ENCODE measurements around the gene FOXB2.
A peak's percentile ranks its signal among the peaks of the same experiment; 100 is the strongest.
"Not testable (repeated sequence)": the region's sequence is repeated elsewhere in the genome, so short reads cannot be mapped to it uniquely, and the experiment has no call there.

The FOXB2 gene

DNA sequence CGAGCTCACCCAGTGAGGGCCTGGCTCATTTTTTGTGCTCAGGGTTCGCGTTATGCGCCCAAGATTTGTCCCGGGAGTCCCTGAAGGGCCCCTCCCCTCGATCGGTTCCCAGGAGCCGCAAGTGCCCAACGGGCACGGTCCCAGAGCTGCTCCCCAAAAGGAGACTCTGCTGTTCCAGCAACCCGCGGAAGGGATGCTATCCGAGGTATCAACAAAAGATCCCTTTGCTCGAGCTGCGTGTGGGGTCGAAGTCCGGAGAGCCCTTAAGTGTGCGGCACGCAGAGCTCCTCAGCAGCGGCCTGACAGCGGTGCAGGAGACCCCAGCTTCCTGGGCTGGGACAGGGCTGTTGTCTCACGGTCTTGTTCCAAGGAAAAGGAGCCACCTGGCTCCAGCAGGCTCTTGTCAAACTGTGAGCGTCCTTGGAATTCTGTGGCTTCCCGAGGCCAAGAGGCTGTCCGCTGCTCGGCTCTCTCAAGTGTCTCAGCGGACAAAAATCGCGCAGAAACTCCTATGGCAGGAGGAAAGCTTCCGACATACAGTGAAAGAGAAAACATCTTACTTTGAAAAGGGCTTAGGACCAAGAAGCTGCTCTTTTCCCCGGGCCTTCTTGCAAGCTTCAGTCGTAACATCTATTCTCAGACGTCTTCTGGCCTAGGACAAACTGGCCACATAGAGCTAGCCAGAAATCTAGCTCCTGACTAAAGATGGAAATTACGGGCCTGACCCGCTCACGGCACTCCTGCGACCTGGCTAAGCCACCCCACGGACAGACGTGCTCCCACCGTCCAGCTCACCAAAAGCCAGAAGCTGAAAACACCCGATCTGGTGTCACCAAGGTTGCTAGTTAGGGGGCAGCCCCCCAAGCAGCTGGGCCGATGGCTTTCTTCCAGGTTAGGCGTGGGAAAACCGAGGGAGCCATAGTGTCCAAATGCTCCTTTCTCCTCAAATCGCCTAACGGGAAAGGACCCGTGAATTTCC, 2.6 kb upstream of the FOXB2 start:
- peak in 1 of 2 experiments; percentile 28 for DNase-seq

DNA sequence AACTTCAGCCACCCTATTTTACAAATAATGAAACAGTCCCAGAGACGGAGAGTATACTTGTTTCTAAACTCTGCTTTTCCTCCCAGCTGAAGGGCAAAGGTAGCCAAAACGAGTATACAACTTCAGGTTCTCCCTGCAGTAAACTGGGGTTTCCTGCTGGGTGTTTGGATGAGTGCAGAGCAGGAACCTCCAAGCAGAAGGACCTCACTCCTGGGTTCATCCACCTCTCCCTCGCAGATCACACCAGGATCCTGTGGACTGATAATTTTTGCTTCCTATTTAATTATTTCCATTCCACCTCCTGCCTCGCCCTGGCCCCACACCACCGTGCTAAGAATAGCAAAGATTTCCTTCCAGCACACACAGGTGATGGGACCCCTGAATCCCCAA, 2.0 kb upstream of the FOXB2 start:
- DNase-seq = no peak

DNA sequence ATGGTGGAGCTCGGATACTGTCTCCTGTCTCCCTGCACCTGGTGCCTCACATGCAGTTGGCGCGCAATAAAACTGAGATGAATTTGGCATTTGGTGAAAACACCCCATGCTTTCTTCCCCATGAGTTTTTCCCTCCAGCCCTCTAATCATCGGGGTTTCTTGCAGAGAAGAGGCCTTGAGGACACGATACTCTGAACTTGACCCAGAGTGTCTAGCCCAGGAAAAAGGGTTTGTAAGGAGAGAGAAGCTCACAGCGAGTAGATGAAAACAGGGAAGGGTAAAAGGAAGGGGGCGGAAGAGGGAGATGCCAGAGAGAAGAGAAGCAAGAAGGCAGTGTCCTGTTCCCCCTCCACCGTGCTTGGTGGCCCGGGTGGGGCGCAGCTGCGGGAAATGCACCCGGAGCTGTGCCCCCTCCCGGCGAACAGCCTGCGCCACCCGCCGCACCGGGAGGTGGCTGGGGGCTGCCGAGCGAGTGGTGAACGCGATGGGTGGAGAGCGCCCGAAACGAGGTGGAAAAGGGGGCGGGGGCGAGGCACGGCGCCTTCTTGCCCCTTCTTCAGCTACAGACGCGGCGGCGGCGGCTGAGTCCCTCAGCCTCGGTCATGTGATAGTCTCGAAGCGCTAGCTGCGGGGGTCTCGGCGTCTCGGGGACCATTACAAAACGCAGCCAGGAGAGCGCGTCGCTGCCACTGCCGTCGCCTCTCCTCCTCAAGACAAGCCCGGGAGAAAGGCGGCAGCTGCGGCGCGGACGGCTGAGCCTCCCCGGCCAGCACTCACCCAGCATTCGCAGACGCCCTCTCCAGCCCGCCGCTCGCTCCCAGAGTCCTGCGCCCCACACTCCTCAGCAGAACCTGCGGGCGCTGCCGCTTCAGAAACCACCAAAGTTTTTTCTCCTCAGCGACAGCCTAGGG, 1.1 kb upstream of the FOXB2 start:
- DNase-seq = peak in 1 of 2 experiments; percentile 17

DNA sequence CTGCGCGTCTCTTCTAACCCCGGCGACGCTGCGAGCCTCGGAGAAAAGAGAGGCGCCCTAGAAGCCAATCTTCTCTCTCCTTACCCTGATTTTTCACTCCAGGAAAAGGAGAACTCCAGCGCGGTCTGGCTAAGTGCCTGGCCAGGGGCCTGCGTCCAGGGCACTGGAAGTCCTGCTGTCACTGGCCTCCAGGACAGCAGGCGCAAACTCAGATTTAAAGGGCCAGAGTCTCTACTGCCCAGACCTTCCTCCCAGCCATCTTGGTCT, 553 bp upstream of the FOXB2 start:
- no peak for DNase-seq

DNA sequence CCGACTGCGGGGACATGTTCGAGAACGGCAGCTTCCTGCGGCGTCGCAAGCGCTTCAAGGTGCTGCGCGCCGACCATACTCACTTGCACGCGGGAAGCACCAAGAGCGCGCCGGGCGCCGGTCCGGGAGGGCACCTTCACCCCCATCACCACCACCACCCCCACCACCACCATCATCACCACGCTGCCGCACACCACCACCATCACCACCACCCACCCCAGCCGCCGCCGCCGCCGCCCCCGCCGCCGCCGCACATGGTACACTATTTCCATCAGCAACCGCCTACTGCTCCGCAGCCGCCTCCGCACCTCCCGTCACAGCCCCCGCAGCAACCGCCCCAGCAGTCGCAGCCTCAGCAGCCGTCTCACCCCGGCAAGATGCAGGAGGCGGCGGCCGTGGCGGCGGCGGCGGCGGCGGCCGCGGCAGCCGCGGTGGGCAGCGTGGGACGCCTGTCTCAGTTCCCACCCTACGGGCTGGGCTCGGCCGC, 514 bp downstream of the FOXB2 start:
- DNase-seq = no peak

DNA sequence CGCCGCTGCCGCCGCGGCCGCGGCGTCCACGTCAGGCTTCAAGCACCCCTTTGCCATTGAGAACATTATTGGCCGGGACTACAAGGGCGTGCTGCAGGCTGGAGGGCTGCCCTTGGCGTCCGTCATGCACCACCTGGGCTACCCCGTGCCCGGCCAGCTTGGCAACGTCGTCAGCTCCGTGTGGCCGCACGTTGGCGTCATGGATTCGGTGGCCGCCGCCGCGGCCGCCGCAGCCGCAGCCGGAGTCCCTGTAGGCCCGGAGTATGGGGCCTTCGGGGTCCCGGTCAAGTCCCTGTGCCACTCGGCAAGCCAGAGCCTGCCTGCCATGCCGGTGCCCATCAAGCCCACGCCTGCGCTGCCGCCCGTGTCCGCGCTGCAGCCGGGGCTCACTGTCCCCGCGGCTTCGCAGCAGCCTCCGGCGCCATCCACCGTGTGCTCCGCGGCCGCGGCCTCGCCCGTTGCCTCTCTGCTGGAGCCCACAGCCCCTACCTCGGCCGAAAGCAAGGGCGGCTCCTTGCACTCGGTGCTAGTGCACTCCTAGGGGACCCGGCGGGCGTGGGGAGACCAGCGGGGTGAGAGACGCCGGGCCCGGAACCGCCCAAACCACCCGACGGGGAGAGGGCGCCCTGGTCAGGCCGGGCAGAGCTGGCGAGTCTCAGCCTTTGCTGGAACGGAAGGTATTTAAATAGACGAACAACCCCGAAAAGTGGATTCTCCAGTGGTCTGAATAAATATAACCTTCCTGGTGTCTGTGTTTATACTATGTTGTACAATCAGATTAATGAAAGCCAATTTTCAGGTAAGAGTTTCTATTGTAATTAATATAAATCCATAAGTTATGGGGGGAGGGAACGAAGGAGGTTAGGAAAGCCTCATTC, 1.2 kb downstream of the FOXB2 start:
- peak in 1 of 2 experiments; percentile 2 for DNase-seq

DNA sequence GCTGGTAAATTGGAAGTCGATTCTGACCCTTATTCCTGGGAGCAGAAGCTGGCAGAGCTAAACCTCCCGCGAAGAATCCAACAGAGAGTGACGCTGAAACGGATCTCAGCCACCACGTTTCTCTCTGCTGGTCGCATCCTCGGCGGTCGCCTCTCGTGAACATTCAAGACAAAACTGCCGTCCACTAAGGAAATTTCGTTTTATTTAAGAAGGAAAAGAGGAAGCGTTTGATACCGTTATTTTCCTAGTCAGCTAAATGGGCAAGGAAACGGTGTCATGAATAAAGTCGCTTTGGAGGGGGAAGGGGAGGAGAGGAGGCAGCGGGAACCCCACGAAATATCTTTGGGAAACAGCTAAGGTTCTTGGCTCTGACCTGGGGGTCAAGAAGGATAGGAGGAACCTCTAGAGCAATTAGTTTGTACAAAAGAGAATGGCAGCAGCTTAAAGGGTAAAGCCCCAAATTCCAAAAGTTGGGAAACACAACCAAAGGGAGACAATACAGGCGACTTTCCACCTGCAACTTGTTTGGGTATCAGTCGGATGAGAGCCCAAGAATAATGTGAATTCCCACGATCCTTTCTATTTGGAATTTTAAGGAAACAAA, 1.9 kb downstream of the FOXB2 start:
- DNase-seq = peak in 1 of 2 experiments; percentile 6

DNA sequence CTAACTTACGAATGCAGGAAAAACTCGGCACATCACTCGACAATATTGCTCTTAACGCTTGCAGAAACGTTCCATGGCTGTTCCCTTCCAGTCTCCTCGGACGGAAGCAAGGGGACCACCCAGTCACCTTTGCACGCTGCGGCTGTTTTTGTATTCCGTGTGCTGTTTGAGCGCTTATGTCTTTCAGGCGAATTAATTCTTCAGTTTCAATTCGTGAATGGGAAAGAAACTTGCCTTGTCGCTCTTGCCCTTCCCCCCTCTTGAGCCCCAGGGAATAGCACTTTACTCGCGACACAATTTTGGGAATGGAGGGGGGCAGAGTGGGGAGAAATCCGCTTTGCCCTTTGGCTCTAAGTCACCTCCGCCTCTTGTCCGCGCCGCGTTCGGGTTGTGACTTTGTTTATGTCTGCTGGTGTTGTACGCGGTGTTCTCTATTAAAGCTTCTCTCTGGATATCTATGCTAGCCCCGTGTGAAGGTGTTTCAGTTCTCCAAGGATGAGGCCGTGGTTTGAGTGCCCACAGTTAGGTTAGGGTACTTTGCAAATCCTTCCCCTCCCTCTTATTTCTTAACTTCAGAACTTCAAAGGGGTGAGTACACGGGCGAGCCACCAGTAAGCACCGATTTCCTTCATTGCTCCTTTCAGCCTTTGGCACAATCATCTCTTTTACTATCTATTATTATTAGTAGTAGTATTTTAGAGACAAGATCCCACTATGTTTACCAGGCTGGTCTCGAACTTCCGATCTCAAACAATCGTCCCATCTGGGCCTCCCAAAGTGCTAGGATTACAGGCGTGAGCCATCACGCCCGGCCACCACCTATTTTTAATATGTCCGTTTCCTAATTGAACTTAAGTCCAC, 2.7 kb downstream of the FOXB2 start:
- no peak for DNase-seq

DNA sequence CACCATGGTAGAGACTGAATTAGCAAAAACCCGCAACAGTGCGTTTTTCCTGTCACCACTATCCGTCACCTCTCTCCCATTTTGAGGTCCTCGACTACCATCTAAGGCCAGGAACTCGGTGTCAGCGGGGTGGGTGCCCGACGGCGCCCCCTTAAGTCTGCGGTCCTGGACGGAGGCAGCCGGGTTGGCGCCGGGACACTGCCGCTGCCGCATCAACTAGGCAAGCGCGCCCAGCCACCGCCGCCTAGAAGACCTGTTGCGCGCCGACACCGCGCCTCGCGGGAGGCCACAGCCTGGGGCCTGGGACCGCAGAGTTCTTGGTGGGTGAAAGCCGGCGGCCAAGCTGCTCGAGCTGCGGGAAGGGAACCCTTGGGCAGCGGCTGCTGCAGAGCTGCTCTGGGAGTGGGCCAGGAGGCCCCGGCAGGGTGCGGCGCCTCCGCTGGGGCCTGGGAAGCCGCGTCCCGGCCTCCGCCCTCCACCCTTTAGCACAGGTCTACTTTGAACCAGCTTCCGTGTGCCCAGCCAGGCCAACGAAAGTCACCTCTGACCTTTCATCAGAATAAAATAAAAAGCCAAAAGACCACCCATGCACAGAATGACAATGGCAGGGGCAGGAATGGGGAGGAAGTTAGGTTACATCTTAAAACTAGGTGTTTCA, 3.5 kb downstream of the FOXB2 start:
- no peak for DNase-seq

DNA sequence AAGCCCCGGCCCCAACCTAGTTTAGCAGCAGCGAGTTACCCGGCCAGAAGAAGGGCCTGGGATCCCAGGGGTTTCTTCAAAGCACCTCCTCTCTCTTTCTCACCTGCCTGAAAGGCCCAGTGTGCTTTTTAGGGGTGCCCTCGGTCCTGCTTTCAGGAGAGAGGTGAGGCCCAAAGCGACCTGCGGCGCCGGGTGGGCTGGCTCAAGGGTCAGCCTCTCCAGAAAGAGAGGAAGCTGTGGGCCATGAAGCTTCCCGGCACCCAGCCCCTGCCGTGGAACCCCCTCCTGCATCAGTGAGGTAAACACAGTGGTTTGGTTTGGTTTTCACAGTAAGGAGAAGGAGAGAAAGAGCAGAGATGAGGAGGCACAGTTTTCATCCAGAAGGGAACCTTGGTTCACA, 4.3 kb downstream of the FOXB2 start:
- no peak for DNase-seq

DNA sequence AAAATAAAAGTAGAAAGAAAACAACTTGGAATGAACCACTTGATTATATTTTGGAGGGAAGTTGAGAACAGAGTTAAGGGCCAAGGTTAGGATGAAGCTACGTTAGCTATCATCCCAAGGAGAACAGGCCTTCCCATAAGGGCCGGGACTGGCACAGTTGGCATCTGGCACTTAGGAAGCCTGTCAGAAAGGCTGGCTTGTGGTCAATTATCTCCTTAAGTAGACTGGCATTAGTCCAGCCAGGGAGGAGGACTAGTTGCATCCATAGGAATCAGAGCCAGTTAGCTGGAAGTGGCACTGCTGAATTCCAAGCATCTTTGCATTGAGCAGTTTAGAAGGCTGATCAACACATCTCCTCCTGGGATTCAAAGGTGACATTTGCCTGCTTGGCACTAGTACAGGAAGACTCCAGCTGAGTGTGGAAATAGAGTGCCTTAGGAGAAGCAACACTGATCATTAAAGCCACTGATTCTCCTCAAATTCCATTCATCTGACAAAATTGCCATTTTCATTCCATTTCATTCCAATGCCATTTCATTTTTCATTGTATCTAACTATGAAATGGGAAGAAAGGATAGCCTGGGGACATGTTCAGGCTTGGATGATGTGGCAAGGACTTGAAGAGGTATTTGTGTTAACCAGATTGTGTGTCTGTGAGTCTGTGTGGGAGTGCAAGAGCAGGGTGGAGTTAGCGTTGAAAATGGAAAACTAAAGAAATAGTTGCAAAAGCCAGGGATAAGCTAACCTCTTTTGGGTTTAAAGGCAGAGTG, 5.5 kb downstream of the FOXB2 start:
- DNase-seq = peak in 1 of 2 experiments; percentile 21

DNA sequence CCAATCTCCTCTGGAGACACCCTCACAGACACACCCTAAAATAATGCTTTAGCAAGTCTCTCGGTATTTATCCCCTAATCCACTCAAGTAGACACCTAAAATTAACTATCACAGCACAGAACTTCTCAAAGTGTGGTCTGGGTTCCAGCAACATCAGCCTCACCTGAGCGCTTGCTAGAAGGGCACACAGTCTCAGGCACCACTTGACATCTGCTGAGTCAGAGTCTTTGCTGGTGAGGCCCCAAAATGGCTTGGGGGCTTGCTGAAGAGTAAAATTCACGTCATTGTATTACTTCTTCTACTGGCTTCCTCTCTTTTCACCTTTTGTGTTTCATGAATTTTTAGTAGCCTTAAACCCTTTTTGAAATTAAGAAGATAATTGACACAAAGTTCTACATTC, 9.0 kb downstream of the FOXB2 start:
- DNase-seq = no peak

DNA sequence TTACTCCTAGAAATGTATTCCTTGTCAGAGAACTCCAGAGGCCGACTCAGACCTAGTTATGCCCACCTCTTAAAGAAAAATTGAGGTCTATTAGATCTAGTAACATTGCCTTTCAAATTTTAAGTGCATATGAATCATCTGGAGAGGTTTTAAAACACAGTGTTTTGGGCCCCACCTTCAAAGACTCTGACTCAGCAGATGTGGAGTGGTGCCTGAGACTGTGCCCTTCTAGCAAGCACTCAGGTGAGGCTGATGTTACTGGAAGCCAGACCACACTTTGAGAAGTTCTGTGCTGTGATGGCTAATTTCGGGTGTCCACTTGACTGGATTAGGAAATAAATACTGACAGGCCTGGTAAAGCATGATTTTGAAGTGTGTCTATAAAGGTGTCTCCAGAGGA, 10.6 kb downstream of the FOXB2 start:
- no peak for DNase-seq

DNA sequence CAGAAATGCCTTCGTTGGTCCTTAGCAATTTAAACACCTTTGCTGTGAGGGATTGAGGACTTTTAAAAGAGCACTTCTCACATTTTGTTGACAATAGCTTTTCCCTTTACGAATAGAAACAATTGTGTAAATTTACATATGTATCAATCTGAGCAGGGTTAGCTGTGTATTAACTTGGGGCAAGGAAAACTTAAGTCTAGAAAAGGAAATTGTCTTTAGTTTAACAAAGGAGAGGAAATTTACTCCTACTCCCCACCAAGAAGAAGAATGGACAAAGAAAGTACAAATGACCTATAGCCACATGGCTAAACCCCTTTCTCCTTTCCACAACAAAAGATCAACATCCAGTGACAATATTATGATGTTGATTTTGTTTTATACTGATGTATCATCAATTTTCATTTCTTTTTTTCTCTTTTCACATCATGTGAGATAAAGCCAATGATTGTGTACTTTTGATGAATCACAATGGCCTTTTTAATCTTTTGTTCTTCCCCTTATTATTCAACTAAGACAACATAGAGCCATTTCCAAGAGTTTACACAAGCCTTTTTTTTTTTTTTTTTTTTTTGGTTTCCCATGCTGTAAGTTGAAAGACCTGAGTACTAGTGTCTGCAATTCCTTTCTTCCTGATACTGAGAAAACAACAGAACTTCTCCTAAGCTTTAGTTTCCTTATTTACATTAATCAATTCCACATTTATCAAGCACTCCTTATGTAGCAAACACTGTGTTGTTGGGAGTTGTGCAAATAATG, 19.0 kb downstream of the FOXB2 start:
- no peak for DNase-seq

DNA sequence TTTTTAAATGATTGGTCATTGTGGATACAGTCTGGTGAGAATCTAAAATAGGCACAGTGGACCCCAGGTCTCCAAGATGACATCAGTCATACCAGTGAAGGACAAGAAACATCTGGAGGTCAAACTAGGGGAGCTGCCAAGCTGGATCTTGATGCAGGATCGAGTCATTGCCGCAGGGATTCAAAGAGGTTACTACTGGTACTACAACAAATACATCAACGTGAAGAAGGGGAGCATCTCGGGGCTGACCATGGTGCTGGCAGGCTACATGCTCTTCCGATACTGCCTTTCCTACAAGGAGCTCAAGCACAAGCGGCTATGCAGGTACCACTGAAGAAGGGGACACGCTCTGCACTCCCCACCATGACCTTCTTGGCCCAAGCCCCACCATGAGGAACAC, 20.9 kb downstream of the FOXB2 start:
- DNase-seq = no peak

DNA sequence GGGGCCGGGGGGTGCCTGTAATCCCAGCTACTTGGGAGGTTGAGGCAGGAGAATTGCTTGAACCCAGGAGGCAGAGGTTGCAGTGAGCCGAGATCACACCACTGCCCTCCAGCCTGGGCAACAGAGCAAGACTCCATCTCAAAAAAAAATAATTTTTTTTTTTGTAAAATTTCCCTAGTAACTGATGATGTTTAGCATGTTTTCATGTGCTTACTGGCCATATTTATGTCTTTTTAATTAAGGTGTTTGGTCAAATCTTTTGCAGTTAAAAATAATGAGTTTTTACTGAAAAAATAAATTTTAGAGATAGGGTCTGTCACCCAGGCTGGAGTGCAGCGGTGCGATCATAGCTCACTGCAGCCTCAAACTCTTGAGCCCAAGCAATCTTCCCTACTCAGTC, 24.3 kb downstream of the FOXB2 start:
- DNase-seq = not testable (repeated sequence)

DNA sequence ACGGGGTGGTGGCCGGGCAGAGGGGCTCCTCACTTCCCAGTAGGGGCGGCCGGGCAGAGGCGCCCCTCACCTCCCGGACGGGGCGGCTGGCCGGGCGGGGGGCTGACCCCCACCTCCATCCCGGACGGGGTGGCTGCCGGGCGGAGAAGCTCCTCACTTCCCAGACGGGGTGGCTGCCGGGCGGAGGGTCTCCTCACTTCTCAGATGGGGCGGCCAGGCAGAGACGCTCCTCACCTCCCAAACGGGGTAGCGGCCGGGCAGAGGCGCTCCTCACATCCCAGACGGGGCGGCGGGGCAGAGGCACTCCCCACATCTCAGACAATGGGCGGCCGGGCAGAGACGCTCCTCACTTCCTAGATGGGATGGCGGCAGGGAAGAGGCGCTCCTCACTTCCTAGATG, 41.2 kb downstream of the FOXB2 start:
- not testable (repeated sequence) for DNase-seq

DNA sequence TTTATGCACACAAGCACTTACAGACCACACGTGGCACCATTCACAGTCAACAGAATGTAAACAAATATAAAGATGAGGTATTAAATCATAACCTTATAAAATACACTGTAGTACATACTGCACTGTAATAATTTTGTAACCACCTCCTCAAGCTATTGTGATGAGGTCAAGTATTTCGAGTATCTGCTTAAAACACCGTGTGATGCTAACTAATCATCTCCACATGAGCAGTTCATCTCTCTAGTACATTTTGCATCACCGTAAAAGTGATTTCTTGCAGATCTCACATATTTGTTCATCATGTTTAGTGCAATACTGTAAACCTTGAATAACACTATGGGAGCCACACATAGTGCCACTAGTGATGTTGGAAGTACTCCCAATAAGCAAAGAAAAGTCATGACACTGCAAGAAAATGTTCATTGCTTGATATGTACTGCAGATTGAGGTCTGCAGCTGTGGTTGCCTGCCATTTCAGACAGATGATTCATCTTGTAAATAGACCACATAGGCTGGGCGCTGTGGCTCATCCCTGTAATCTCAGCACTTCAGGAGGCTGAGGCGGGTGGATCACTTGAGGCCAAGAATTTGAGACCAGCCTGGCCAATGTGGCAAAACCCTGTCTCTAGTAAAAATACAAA, 44.3 kb downstream of the FOXB2 start:
- DNase-seq = no peak

DNA sequence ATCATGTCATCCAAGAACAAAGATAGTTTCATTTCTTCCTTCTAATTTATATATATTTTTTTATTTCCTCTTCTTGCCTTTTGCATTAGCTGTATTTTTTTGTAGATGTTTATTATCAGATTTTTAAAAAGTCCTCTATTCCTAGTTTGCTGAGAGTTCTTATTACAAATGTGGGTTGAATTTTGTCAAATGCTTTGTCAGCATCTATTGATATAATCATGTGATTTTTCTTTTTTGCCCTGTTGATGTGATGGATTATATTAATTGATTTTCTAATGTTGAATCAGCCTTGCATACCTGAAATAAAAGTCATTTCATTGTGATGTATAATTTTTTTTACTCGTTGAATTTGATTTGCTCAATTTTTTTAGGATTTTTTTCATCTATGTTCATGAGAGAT, 46.9 kb downstream of the FOXB2 start:
- DNase-seq = no peak
